Activated B cell treated with CpG ODN at 0.5 μM for 24 hours (primary cell): ENCODE data around the gene HES4. TPM values are rescaled to one million over a fixed set of nuclear protein-coding genes. Genes with fewer than 3 reads are reported as not detected.

ENCODE experiments used
- ATAC-seq: fragments of 200-7000 bp; cut with Tn5 transposase; one replicate; pipeline ENCODE4 v1.10.0; 2021; ENCODE audit warnings: low read depth, mild to moderate bottlenecking, moderate library complexity
- CTCF ChIA-PET: fragments of 350-600 bp; sonication (Branson Sonifier 250); formaldehyde crosslinking; loops from one replicate; lab custom pipeline; 2021; ENCODE audit warnings: antibody characterized with exemption; lab: Charles Lee
- POLR2A ChIA-PET: fragments of 350-600 bp; sonication (Branson Sonifier 250); formaldehyde crosslinking; loops from one replicate; lab custom pipeline; 2021; ENCODE audit warnings: antibody characterized with exemption; lab: Charles Lee
- DNase-seq: peaks from one replicate; pipeline ENCODE4 v3.0.0; 2022
- H3K27ac Mint-ChIP-seq: one replicate; pipeline ENCODE4 v1.8.0; 2020; ENCODE audit warnings: mixed read lengths
- H3K27me3 Mint-ChIP-seq: one replicate; pipeline ENCODE4 v1.8.0; 2021; ENCODE audit warnings: mixed read lengths
- H3K36me3 Mint-ChIP-seq: one replicate; pipeline ENCODE4 v1.8.0; 2021; ENCODE audit warnings: low read depth, mixed read lengths
- H3K4me1 Mint-ChIP-seq: one replicate; pipeline ENCODE4 v1.8.0; 2021; ENCODE audit warnings: mixed read lengths
- H3K4me3 Mint-ChIP-seq: one replicate; pipeline ENCODE4 v1.8.0; 2020; ENCODE audit warnings: mild to moderate bottlenecking, mixed read lengths
- H3K9me3 Mint-ChIP-seq: one replicate; pipeline ENCODE4 v1.8.0; 2020; ENCODE audit warnings: mixed read lengths
- CTCF ChIP-seq: fragments of 200-600 bp; IDR thresholded peaks from one replicate; pipeline ENCODE4 v1.8.0; 2022; ENCODE audit warnings: antibody characterized with exemption, mild to moderate bottlenecking
- intact Hi-C: fragments of 100-400 bp; cut with micrococcal nuclease; formaldehyde crosslinking; loops from one replicate; pipeline ENCODE4 v1.15.1; 2024
- total RNA-seq: library from RNA; stranded (reverse); gene quantifications from 2 replicates; pipeline ENCODE4 v1.2.3, GENCODE V29; 2022

HES4 gene
- total RNA-seq, 1 donor from 2014 or later = 0.67 TPM

GRCh38 chr1:950268-950667, 49.6 kb downstream of the HES4 start:
- H3K9me3 Mint-ChIP-seq = no peaks in the 10 kb centered on the region
- H3K36me3 Mint-ChIP-seq = peaks cover 89% of the 10 kb centered on the region
- intact Hi-C loops = no loop called here
- CTCF ChIA-PET = no interaction called here
- H3K4me1 Mint-ChIP-seq = peaks cover under 1% of the 10 kb centered on the region
- no peaks in the 10 kb centered on the region for H3K27me3 Mint-ChIP-seq
- no peak for TF ChIP-seq CTCF
- H3K4me3 Mint-ChIP-seq = no peak overlapping the region
- POLR2A ChIA-PET = no interaction called here
- DNase-seq (no peak), ATAC-seq (no peak)
- no peak overlapping the region for H3K27ac Mint-ChIP-seq

Other genes with a start within 250 kb of the HES4 start
- not detected in 2 replicates for gene SAMD11, start 76.2 kb downstream of the HES4 start, total RNA-seq
- 95.5 and 96.8 TPM in 2 replicates for gene NOC2L, start 40.8 kb downstream of the HES4 start, total RNA-seq
- 15.1 and 16.4 TPM in 2 replicates for gene KLHL17, start 39.5 kb downstream of the HES4 start, total RNA-seq
- gene PLEKHN1, start 33.6 kb downstream of the HES4 start, total RNA-seq = 1.3 and 1.4 TPM in 2 replicates
- not detected in 2 replicates for gene PERM1, start 18.0 kb downstream of the HES4 start, total RNA-seq
- gene ISG15, start 13.4 kb upstream of the HES4 start, total RNA-seq = 25.8 and 28.9 TPM in 2 replicates
- gene AGRN, start 20.0 kb upstream of the HES4 start, total RNA-seq = 25.8 and 27.1 TPM in 2 replicates
- not detected in 2 replicates for gene RNF223, start 74.2 kb upstream of the HES4 start, total RNA-seq
- gene C1orf159, start 116.0 kb upstream of the HES4 start, total RNA-seq = 20.8 and 26.5 TPM in 2 replicates
- 0.16 TPM in 1 of 2 replicates, not detected in the other for gene TTLL10, start 173.8 kb upstream of the HES4 start, total RNA-seq
- 36.7 and 37.5 TPM in 2 replicates for gene TNFRSF18, start 206.5 kb upstream of the HES4 start, total RNA-seq
- gene TNFRSF4, start 214.1 kb upstream of the HES4 start, total RNA-seq = 0.86 and 1.1 TPM in 2 replicates
- 94.4 and 97.9 TPM in 2 replicates for gene SDF4, start 231.9 kb upstream of the HES4 start, total RNA-seq
- gene B3GALT6, start 232.1 kb upstream of the HES4 start, total RNA-seq = 20.9 and 22.1 TPM in 2 replicates
- 2.5 and 2.7 TPM in 2 replicates for gene C1QTNF12, start 246.6 kb upstream of the HES4 start, total RNA-seq